Skin of body (tissue), 2 donors: ENCODE measurements around the gene VSTM2B. TPM values are rescaled to one million over a fixed set of nuclear protein-coding genes. Genes with fewer than 3 reads are reported as not detected.
"Not testable (repeated sequence)": the region's sequence is repeated elsewhere in the genome, so short reads cannot be mapped to it uniquely, and the experiment has no call there.

ENCODE experiments used
- DNase-seq: peaks from one replicate; lab custom pipeline; 2025; lab: John Stamatoyannopoulos, UW
- total RNA-seq: library from RNA; depleted of rRNA; stranded (reverse); fragments of >200 nt; gene quantifications from one replicate; pipeline ENCODE4 v1.2.3, GENCODE V29; 2014

VSTM2B gene
- total RNA-seq, 1 donor from 2014 or later: not detected

GRCh38 chr19:29544656-29545360 is 19.0 kb downstream of the VSTM2B start:
- no peak for DNase-seq

DNA sequence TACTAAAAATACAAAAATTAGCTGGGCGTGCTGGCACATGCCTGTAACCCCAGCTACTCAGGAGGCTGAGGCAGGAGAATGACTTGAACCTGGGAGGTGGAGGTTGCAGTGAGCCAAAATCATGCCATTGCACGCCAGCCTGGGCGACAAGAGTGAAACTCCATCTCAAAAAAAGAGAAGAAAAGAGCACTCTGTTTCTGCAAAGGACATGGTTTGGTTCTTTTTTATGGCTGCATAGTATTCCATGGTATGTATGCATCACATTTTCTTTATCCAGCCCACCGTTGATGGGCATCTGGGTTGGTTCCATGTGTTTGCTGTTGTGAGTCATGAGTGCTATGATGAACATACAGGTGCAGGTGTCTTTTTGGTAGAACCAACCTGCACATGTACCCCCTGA is 19.7 kb downstream of the VSTM2B start:
- DNase-seq: not testable (repeated sequence)

DNA sequence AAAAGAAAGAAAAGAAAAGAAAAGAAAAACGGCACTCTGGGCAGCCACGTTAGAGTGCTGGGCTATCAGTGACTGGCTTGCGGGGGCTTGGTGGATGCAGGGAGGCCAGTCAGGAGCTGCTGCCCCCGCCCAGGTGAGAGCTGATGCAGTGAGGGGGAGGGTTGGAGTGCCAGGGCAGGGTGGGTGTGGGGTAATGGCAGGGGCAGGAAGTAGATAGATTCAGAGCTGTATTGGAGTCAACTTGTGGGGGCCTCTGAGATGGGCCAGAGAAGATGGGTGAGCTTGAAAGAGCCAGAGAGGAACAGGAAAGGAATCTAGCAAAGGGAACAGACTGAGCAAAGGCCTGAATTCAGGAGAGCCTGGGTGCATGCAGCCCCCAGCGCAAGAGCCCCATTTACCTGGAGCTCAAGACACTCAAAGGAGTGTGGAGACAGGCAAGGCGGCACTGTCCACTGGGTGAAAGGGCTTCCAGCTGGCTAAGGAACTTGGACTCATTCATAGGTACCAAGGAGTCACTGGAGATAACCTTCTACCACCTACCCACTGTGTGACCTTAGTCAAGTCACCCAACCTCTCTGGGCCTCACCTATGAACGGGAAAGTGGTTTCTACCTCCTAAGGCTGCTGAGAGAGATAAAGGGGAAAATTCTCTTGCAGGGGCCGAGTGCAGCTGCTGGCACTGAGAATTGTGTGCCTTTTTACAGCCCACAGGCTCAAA is 20.2 kb downstream of the VSTM2B start:
- DNase-seq: no peak

GRCh38 chr19:29546583-29547190 is 20.9 kb downstream of the VSTM2B start:
- no peak for DNase-seq

DNA sequence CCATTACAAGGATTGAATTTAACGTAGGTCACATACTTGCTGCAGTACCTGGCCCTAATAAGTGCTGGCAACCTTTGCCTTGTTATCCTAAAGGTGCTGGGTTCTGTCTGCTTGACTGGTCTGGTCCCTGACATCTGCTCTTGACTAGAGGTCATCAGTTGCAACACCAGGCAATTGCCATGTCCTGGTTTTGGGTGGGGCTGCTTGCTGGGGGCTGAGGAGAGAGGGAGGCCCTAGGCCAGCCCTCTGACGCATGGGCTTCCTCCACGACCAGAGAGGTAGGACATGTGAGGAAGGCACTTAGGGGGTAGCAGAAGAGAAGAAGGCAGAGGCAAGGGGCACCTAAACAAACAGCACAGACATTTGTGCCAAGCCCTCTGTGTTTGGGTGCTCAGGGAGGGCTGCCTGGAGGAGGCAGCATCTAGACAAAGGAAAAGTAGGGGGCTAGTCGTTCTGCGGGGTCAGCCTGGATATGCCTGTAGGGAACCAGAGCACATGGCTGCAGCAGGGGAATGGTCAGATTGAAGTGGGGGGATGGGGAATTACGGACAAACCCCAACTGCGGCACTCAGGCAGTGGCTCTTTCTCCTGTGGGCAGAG is 21.7 kb downstream of the VSTM2B start:
- DNase-seq: no peak

DNA sequence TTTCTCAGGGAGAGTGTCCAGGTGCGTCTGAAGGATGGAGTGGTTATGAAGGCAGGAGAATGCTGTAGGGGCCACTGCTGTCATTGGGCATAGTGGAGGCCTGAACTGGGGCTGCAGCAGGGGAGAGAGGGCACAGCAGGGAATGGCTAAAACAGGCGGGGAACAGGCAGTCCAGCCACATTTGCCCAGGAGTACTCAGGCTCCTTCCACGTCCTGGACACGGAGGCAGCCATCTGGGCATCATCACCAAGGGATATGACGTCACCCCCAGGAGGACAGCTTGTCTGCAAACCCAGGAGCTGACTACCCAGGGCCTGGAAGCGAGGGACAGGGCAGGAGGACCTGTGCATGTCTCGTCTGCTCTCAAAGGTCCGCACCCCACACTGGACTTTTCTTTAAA is 22.2 kb downstream of the VSTM2B start:
- DNase-seq: no peak

DNA sequence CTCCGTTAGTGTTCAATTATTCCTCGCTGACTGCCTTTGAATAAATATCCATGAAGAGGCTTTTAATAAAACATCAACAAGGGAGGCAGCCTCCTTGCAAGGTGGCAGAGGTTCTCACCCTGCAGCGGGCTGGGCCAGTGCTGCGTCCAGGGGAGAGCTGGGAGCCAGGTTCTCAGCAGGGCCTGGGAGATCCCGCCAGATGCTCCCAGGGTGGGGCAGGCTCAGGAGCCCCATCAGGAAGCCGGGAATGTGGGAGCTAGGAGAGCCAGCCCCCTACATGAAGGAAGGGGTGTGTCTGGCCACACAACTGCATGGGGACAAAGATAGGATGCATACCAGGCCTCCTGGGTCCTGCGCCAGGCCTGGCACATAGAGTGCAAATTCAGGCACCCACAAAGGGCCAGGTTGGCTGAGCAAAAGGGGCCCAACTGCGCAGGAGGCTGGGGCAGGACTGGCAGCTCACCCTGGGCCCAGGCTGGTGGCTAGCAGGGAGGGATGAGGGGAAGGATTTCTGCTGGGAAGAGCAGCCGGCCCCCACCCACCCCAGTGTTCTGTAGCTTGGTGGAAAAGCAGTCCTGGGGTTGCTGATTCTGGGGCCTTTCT is 22.8 kb downstream of the VSTM2B start:
- DNase-seq: no peak

DNA sequence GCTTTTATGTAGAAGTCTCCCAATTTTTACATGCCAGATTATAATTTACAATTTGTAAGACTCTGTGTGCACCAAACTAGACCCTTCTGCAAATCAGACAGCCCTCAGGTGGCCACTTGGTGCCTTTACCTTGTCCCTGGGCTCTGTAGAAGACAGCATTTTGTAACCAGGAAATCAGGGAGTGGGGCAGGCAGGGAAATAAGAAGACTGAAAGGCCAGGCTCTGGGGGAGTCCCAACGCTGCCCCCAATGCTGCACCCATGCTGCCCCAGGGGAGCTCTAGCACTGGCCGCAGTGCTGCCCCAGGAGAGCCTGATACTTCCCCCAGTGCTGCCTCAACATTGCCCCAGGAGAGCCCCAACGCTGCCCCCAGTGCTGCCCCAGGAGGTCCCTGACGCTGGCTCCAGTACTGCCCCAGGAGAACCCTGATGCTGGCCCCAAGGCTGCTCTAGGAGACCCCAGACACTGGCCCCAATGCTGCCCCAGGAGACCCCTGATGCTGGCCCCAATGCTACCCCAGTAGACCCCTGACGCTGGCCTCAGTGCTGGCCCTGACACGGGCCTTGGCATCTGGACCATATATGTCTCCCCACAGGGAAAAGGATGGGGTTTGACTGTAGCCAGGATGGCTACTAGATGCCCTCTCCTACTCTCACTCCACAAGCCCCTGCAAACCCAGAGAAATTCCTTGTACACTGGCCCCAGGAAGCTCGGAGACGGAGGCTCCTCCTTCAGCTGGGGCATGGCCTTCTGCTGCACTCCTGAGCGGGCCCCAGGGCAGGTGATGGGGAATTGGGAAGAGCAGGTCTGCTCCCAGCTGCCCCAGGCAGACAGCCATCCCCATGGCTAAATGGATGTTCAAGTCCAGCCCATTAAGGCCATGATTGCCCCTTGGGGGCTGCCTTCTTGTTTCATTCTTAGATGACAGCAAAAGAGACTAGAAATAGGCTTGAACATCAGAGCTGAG is 23.6 kb downstream of the VSTM2B start:
- no peak for DNase-seq

DNA sequence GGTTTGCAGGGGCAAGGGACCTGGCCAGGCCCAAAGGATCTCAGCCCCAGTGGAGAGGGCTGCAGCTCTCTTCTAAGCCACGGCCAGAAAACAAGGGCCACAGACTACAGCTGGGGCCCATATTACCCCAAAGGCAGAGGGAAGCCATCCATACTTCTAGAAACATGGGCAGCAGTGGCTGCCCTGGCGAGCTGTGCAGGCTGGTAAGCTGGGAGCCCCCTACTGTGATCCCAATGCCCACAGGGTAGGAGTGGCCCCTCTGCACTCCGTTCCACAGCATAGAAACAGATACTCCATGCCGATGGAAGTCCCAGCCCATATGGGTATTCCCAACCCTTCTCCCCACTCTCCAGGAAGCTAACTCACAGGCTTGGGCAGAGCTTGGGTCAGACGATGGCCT is 25.1 kb downstream of the VSTM2B start:
- no peak for DNase-seq

DNA sequence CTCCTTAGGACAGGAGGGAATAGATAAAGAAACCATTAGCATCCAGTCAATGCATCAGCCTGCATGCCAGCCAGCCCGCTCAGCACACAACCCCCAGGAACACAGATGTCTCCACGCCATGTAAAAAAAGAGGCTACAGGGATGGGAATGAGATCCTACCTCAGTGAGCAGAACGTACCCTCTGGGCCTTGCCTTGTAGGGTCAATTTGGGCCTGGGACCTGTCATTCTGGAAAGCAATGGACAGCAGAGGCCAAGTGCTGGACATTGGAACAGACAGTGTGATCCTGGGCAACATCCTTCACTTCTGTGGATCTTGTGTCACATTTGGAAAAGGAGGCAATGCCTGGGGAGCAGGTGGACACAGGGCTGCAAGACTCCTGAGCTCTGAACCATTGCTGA is 26.0 kb downstream of the VSTM2B start:
- no peak for DNase-seq

- no peak for DNase-seq
Observed at GRCh38 chr19:29552454-29553280, 26.9 kb downstream of the VSTM2B start.

- DNase-seq: no peak
Observed at GRCh38 chr19:29554149-29554548, 28.4 kb downstream of the VSTM2B start.

DNA sequence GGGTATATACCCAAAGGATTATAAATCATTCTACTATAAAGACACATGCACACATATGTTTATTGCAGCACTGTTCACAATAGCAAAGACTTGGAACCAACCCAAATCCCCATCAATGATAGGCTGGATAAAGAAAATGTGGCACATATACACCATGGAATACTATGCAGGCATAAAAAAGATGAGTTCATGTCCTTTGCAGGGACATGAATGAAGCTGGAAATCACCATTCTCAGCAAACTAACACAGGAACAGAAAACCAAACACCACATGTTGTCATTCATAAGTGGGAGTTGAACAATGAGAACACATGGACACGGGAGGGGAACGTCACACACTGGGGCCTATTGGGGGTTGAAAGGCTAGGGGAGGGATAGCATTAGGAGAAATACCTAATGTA is 33.3 kb downstream of the VSTM2B start:
- not testable (repeated sequence) for DNase-seq

- DNase-seq: no peak
Observed at GRCh38 chr19:29559743-29560142, 33.9 kb downstream of the VSTM2B start.

GRCh38 chr19:29560313-29561075 is 34.7 kb downstream of the VSTM2B start:
- DNase-seq: no peak

DNA sequence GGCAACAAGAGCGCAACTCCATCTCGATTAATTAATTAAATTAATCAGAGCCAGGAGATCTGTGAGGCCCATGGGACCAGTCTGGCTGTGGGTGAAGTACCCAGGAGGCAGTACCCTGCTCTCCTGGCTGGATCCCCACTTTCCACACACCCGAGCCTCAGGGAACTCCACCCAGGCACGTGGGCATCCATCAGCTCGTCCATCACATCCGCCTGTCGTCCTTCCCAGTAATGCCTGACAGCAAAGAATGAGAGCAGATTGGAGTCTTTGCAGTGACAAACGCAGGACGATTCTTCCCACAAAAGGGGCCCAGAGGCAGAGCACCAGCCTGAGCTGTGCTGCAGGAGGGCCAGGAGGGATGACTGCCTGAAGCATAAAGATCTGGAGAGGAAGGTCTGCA is 35.8 kb downstream of the VSTM2B start:
- DNase-seq: no peak

GRCh38 chr19:29562299-29563297 is 36.8 kb downstream of the VSTM2B start:
- no peak for DNase-seq
